ENCODE results near the gene CPT1A. TPM values are rescaled to one million over a fixed set of nuclear protein-coding genes. Genes with fewer than 3 reads are reported as not detected.

CPT1A gene
- total and polyA plus RNA-seq, 7 donors: 8.6 to 29.2 (median 12.9) TPM

DNA sequence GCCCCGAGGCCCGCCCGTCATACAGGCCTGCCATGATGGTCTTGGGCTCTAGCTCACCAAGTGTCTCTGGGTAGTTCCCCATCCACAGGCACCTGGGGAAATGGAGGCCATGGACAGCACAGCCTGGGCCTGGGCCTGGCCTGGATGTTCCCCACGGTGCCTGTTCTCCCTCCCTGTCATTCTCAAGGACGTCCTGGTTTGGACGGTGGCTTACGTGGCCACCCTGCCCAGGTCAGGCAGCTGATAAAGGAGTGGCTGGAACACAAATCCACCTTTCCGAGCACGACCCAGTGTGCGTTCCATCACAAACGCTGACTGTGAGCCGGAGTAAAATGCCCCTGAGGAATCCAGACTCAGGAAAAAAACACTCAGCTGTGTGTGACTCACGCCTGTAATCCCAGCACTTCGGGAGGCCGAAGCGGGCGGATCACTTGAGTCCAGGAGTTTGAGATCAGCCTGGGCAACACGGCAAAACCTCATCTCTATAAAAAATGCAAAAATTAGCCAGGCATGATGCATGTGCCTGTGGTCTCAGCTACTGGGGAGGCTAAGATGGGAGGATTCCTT is 49.2 kb downstream of the CPT1A start:
- H3K27ac ChIP-seq: no peak overlapping the region
- DNase-seq (no peak), ATAC-seq (no peak)
- TF ChIP-seq, protein P1, sequence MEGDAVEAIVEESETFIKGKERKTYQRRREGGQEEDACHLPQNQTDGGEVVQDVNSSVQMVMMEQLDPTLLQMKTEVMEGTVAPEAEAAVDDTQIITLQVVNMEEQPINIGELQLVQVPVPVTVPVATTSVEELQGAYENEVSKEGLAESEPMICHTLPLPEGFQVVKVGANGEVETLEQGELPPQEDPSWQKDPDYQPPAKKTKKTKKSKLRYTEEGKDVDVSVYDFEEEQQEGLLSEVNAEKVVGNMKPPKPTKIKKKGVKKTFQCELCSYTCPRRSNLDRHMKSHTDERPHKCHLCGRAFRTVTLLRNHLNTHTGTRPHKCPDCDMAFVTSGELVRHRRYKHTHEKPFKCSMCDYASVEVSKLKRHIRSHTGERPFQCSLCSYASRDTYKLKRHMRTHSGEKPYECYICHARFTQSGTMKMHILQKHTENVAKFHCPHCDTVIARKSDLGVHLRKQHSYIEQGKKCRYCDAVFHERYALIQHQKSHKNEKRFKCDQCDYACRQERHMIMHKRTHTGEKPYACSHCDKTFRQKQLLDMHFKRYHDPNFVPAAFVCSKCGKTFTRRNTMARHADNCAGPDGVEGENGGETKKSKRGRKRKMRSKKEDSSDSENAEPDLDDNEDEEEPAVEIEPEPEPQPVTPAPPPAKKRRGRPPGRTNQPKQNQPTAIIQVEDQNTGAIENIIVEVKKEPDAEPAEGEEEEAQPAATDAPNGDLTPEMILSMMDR (IDR thresholded peaks at IDR 0.05): no peak
- intact Hi-C loops (cut with DNase I): no loop called here
- no peaks in the 10 kb centered on the region for H3K27me3 ChIP-seq (ENCODE audit: insufficient read depth in 3 of 3, low read length in 2 of 3)
- 91 to 95% (median 94%) methylated on average over 18 of the region's 18 CpGs for WGBS, 3 donors
- no peaks in the 10 kb centered on the region for H3K4me1 ChIP-seq
- H3K4me3 ChIP-seq: no peak overlapping the region
- peaks cover 2 to 88% of the 10 kb centered on the region in 2 donors for H3K36me3 ChIP-seq (ENCODE audit: insufficient read depth in 1 of 2, low read depth in 1 of 2)
- H3K9me3 ChIP-seq: no peaks in the 10 kb centered on the region

DNA sequence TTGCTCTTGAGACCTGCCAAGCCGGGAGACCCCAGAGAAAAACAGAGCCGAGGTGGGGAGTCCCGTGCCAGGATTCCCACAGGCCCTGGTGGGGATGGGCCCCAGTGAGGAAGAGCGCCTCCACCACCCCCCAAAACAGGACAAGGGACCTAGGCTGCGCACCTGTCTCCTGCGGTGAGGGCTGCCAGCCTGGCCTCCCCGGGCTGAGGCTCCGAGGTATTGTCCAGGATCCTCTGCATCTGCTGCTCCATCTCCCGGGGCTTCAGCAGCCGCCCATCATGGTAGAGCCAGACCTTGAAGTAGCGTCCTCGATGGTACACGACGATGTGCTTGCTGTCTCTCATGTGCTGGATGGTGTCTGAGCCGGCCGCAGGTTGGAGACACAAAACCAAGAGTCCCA is 57.1 kb downstream of the CPT1A start:
- TF ChIP-seq, protein P1 (IDR thresholded peaks at IDR 0.05): no peak
- peaks cover 5 to 81% of the 10 kb centered on the region in 2 donors for H3K36me3 ChIP-seq (ENCODE audit: insufficient read depth in 1 of 2, low read depth in 1 of 2)
- 91 to 93% (median 92%) methylated on average over 16 of the region's 16 CpGs for WGBS, 3 donors

DNA sequence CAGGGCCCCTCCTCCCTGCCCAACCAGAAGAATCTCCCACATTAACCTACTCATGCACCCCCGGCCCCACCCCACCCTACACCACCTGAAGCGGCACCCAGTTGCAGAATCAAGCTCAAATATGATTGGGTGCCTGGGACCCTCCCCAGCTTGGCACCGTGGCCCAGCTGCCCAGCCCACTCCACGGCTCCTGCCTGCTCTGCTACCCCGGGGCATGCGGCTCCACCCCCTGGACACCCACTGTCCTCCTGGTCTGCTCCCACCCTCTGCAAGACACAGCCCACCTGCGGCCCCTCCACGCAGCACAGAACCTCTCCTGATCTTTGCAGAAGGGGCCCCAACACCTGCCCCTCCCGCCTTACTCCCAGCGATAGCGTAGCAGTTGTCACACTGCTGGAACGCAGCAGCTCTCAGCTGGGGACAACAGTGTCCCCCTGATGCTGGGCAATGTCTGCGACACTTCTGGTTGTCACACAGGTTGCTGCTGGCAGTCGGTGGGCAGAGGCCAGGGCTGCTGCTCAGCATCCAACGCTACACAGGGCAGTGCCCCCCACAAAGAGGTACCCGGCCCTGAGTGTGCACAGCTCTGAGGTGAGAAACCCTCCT is 58.4 kb downstream of the CPT1A start:
- WGBS, 3 donors: 90 to 93% (median 91%) methylated on average over 16 of the region's 16 CpGs
- H3K27ac ChIP-seq: no peak overlapping the region
- peaks cover 5 to 88% of the 10 kb centered on the region in 2 donors for H3K36me3 ChIP-seq (ENCODE audit: insufficient read depth in 1 of 2, low read depth in 1 of 2)
- intact Hi-C loops (cut with DNase I): no loop called here
- DNase-seq (no peak), ATAC-seq (no peak)
- no peaks in the 10 kb centered on the region for H3K27me3 ChIP-seq (ENCODE audit: insufficient read depth in 3 of 3, low read length in 2 of 3)
- TF ChIP-seq, protein P1 (IDR thresholded peaks at IDR 0.05): no peak
- H3K4me1 ChIP-seq: no peaks in the 10 kb centered on the region
- no peaks in the 10 kb centered on the region for H3K9me3 ChIP-seq
- no peak overlapping the region for H3K4me3 ChIP-seq

More for the DNA sequence above, 57.1 kb downstream of the CPT1A start:
- intact Hi-C loops (cut with DNase I): no loop called here
- Histone ChIP-seq H3K4me3 (no peak overlapping the region), H3K4me1 (no peaks in the 10 kb centered on the region), H3K9me3 (no peaks in the 10 kb centered on the region), H3K27me3 (ENCODE audit: insufficient read depth in 3 of 3, low read length in 2 of 3) (no peaks in the 10 kb centered on the region), H3K27ac (no peak overlapping the region)
- no peak for ATAC-seq
- DNase-seq: no peak

DNA sequence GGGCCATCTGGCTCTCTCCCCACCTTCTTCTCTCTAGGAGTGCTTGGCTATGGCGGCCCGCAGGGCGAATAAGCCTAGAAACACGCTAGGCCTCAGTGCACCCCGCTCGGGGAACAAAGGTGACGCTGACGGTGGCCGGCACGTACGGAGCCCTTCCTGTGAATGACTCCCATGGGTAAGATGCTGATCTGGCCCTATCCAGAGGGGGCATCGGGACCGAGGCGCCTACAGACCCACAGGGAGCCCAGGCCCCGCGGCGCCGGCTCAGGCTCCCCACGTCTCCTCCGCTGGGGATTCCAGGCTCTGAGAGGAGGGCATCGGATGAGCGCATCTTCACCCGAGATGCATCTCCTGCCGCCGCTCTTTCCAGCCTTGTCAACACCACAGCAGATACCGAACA is 59.0 kb downstream of the CPT1A start:
- Histone ChIP-seq H3K27ac (no peak overlapping the region), H3K36me3 (ENCODE audit: insufficient read depth in 1 of 2, low read depth in 1 of 2) (peaks cover 5 to 88% of the 10 kb centered on the region in 2 donors)

More for the DNA sequence above, 59.0 kb downstream of the CPT1A start:
- ATAC-seq (no peak), DNase-seq (no peak)
- no peaks in the 10 kb centered on the region for H3K4me1 ChIP-seq
- no peak overlapping the region for H3K4me3 ChIP-seq
- no peaks in the 10 kb centered on the region for H3K9me3 ChIP-seq
- intact Hi-C loops (cut with DNase I): no loop called here
- TF ChIP-seq, protein P1 (IDR thresholded peaks at IDR 0.05): no peak
- H3K27me3 ChIP-seq (ENCODE audit: insufficient read depth in 3 of 3, low read length in 2 of 3): no peaks in the 10 kb centered on the region
- WGBS, 3 donors: 93 to 96% (median 95%) methylated on average over 26 of the region's 26 CpGs
